Erythroblast (primary cell): Measurements from ENCODE around the gene PPP1R1A.

Experiments used
- GATA1 ChIP-seq: IDR thresholded peaks from 2 replicates; pipeline ENCODE4 v1.6.1; 2011; ENCODE audit warnings: low read depth, mild to moderate bottlenecking, control low read depth, low read length, moderate library complexity
- POLR2A ChIP-seq: IDR thresholded peaks from 2 replicates; pipeline ENCODE4 v1.6.1; 2011; ENCODE audit warnings: mild to moderate bottlenecking, low read length

- no peak for TF ChIP-seq POLR2A
- no peak for TF ChIP-seq GATA1
Measured at GRCh38 chr12:54596526-54596946, 8.1 kb upstream of the PPP1R1A start.
